OCI-LY1 (cell line): ENCODE data around the gene MOGAT1.

Experiments
- EZH2 ChIP-seq: fragments of 200-600 bp; sonication (generic), shearing (Covaris generic); IDR thresholded peaks from 2 replicates; pipeline ENCODE4 v1.8.0; 2017; ENCODE audit warnings: borderline replicate concordance, mixed run types, mild to moderate bottlenecking, antibody characterized with exemption, low read length, moderate library complexity, mixed read lengths
- TF ChIP-seq, protein P1 (sequence below): fragments of 200-600 bp; sonication (generic), shearing (Covaris generic); IDR thresholded peaks from 2 replicates; pipeline ENCODE4 v1.5.1; 2017; ENCODE audit warnings: mild to moderate bottlenecking, antibody characterized with exemption, low read length, moderate library complexity, mixed read lengths

DNA sequence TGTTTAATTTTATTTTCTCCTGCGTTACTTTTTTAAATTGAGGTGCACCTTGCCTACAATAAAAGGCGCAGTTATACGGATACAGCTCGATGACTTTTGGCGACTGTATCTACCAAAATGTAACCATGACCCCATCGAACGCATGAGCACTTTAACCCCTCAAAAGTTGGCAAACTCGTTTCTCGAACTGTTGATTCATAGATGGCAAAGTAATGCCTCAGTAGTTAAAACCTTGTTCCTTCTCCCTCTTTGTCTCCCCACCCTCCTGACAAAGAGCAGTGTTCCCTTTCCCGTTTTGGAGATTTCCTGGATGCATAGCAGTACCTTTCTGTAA, 577 bp downstream of the MOGAT1 start:
- TF ChIP-seq, protein P1, sequence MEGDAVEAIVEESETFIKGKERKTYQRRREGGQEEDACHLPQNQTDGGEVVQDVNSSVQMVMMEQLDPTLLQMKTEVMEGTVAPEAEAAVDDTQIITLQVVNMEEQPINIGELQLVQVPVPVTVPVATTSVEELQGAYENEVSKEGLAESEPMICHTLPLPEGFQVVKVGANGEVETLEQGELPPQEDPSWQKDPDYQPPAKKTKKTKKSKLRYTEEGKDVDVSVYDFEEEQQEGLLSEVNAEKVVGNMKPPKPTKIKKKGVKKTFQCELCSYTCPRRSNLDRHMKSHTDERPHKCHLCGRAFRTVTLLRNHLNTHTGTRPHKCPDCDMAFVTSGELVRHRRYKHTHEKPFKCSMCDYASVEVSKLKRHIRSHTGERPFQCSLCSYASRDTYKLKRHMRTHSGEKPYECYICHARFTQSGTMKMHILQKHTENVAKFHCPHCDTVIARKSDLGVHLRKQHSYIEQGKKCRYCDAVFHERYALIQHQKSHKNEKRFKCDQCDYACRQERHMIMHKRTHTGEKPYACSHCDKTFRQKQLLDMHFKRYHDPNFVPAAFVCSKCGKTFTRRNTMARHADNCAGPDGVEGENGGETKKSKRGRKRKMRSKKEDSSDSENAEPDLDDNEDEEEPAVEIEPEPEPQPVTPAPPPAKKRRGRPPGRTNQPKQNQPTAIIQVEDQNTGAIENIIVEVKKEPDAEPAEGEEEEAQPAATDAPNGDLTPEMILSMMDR: no peak
- no peak for TF ChIP-seq EZH2
